GM23338 (cell line): ENCODE measurements around the gene PCIF1. TPM values are rescaled to one million over a fixed set of nuclear protein-coding genes. Genes with fewer than 3 reads are reported as not detected.

Experiments
- ATAC-seq: fragments of 200-7000 bp; cut with Tn5 transposase; 3 replicates; pipeline ENCODE4 v1.9.1; 2020
- DNase-seq: peaks from one replicate; pipeline ENCODE4 v3.0.0-alpha.2; 2015; ENCODE audit warnings: low spot score
- H2AFZ ChIP-seq: fragments of 200-600 bp; sonication (generic); 2 replicates; pipeline ENCODE4 v1.8.0; 2016; ENCODE audit warnings: antibody characterized with exemption, mild to moderate bottlenecking, moderate library complexity
- H3F3A ChIP-seq: fragments of 200-600 bp; sonication (generic); replicated peaks from 2 replicates; pipeline ENCODE4 v1.8.0; 2017; ENCODE audit warnings: antibody characterized with exemption, mixed run types, low read depth
- H3K27ac ChIP-seq: fragments of 200-600 bp; sonication (generic); 2 replicates; pipeline ENCODE4 v1.6.1; 2016; ENCODE audit warnings: low read depth
- H3K27me3 ChIP-seq: fragments of 200-600 bp; sonication (generic); 2 replicates; pipeline ENCODE4 v1.8.0; 2016; ENCODE audit warnings: mild to moderate bottlenecking, mixed run types, moderate library complexity; ENCODE audit not compliant: insufficient read depth
- H3K36me3 ChIP-seq: fragments of 200-600 bp; sonication (generic); 2 replicates; pipeline ENCODE4 v1.8.0; 2016; ENCODE audit warnings: mild to moderate bottlenecking; ENCODE audit not compliant: insufficient read depth
- H3K4me1 ChIP-seq: fragments of 200-600 bp; sonication (generic); 2 replicates; pipeline ENCODE4 v1.8.0; 2016; ENCODE audit warnings: mild to moderate bottlenecking, moderate library complexity; ENCODE audit not compliant: insufficient read depth
- H3K4me2 ChIP-seq: fragments of 200-600 bp; sonication (generic); 2 replicates; pipeline ENCODE4 v1.7.1; 2017; ENCODE audit warnings: mixed run types
- H3K4me3 ChIP-seq: fragments of 200-600 bp; sonication (generic); 2 replicates; pipeline ENCODE4 v1.6.1; 2016; ENCODE audit warnings: mixed run types
- H3K79me2 ChIP-seq: fragments of 200-600 bp; sonication (generic); replicated peaks from 2 replicates; pipeline ENCODE4 v1.8.0; 2017; ENCODE audit warnings: mild to moderate bottlenecking; ENCODE audit not compliant: insufficient read depth
- H3K9me2 ChIP-seq: fragments of 200-600 bp; sonication (generic); 2 replicates; pipeline ENCODE4 v1.8.0; 2017; ENCODE audit not compliant: insufficient read depth
- H4K20me1 ChIP-seq: fragments of 200-600 bp; sonication (generic); replicated peaks from 2 replicates; pipeline ENCODE4 v1.8.0; 2017; ENCODE audit warnings: mild to moderate bottlenecking; ENCODE audit not compliant: insufficient read depth
- H3K27ac Mint-ChIP-seq: 2 replicates; pipeline ENCODE4 v1.8.0; 2020; ENCODE audit warnings: inconsistent platforms, mild to moderate bottlenecking, moderate library complexity, mixed read lengths
- H3K27me3 Mint-ChIP-seq: 3 replicates; pipeline ENCODE4 v1.8.0; 2022; ENCODE audit warnings: low read depth, mild to moderate bottlenecking, moderate library complexity, mixed read lengths, inconsistent platforms; ENCODE audit not compliant: insufficient read depth, poor library complexity
- H3K36me3 Mint-ChIP-seq: 3 replicates; pipeline ENCODE4 v1.8.0; 2021; ENCODE audit warnings: low read depth, mild to moderate bottlenecking, inconsistent platforms, moderate library complexity, mixed read lengths
- H3K4me1 Mint-ChIP-seq: 3 replicates; pipeline ENCODE4 v1.8.0; 2020; ENCODE audit warnings: mild to moderate bottlenecking, inconsistent platforms, mixed read lengths
- H3K4me3 Mint-ChIP-seq: 3 replicates; pipeline ENCODE4 v1.8.0; 2021; ENCODE audit warnings: moderate library complexity, mild to moderate bottlenecking, inconsistent platforms, mixed read lengths
- H3K9me3 Mint-ChIP-seq: 3 replicates; pipeline ENCODE4 v1.8.0; 2020; ENCODE audit warnings: moderate library complexity, mild to moderate bottlenecking, inconsistent platforms, mixed read lengths
- CTCF ChIP-seq, 2 experiments: fragments of 200-600 bp in 1 of 2; sonication (generic) in 1 of 2; conservative IDR thresholded peaks; 2 replicates each; pipeline versions ENCODE4 v1.5.1 to v1.6.1; 2016 to 2017; ENCODE audit warnings: antibody characterized with exemption in 2 of 2, low read depth in 2 of 2, mild to moderate bottlenecking in 2 of 2, moderate library complexity in 1 of 2
- EZH2 ChIP-seq: fragments of 200-600 bp; sonication (generic); IDR thresholded peaks from one replicate; pipeline ENCODE4 v1.8.0; 2017; ENCODE audit warnings: antibody characterized with exemption, mild to moderate bottlenecking, low read depth; ENCODE audit not compliant: unreplicated experiment
- JUNB ChIP-seq: IDR thresholded peaks from one replicate; pipeline ENCODE4 v1.6.1; 2016; ENCODE audit warnings: antibody characterized with exemption; ENCODE audit not compliant: unreplicated experiment
- STAT1 ChIP-seq: IDR thresholded peaks from one replicate; pipeline ENCODE4 v1.6.1; 2016; ENCODE audit warnings: antibody characterized with exemption; ENCODE audit not compliant: unreplicated experiment
- ZNF114 ChIP-seq: fragments of 250-450 bp; sonication (Bioruptor Pico); IDR thresholded peaks from 2 replicates; pipeline ENCODE4 v1.5.0; 2020; ENCODE audit warnings: mild to moderate bottlenecking, moderate library complexity
- polyA plus RNA-seq: library from polyadenylated mRNA; unstranded; fragments of >200 nt; fragmentation: Nextera tagmentation; extraction: Ambion mirVana; gene quantifications from 2 replicates; pipeline ENCODE4 v1.2.1, GENCODE V29; 2016
- total RNA-seq: library from RNA; depleted of rRNA; stranded (reverse); fragments of >200 nt; shearing (Covaris generic); gene quantifications from 2 replicates; pipeline ENCODE4 v1.2.3, GENCODE V29; 2014
- TF ChIP-seq, protein P1 (sequence below): fragments of 250-450 bp; sonication (Bioruptor Pico); IDR thresholded peaks from 2 replicates; pipeline ENCODE4 v1.5.0; 2020; ENCODE audit warnings: mild to moderate bottlenecking, moderate library complexity

The PCIF1 gene
- total and polyA plus RNA-seq, 2 experiments from 2014 or later, result 26.1 to 28.3 TPM

DNA sequence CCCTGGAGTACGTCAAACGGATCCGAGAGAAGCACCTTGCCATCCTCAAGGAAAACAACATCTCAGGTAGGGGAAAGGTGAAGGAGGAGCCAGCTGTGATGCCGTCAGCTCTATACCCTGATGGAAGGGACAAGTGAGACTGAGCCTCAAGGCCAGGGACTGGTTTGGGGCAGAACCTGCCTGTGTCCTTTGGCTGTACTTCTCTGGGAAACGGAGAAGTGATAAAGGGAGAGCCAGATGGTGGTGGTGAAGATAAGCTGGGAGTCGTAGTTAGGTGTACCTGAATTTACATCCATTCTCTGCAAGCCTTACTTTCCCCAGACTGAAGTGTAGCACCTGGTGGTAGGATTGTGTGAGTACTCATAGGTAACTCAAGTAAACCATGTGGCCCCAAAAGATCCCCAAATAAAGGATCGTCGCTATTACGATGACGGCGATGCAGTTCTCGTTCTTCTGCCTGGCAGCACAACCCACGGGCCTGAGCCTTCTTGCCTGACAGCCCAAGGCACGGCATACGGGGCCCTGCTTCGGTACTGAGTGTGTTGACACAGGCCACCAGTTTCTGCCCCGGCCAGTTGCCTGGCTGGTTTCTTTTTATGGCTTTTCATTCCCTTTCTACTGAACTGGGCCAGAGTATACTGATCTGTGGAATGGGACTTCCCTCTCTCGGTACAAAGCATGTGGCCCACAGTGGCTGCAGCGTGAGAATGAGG, 10.6 kb downstream of the PCIF1 start:
- no peaks in the 10 kb centered on the region for H3K9me2 ChIP-seq
- H4K20me1 ChIP-seq, result no peaks in the 10 kb centered on the region; the same call in 1 of the 2 replicates
- Mint-ChIP-seq H3K27me3 (no peaks in the 10 kb centered on the region), H3K4me1 (no peaks in the 10 kb centered on the region), H3K36me3 (peaks cover 54% of the 10 kb centered on the region), H3K9me3 (no peaks in the 10 kb centered on the region), H3K27ac (no peak overlapping the region), H3K4me3 (no peak overlapping the region)
- no peak overlapping the region for H3K4me3 ChIP-seq
- ATAC-seq (no peak), DNase-seq (peak; percentile 27)
- TF ChIP-seq ZNF114 (CRISPR knock-in tag) (no peak), CTCF (conservative IDR thresholded peaks at IDR 0.05; ENCODE audit: low read depth in 2 of 2) (no peak), STAT1 (no peak)
- H3K36me3 ChIP-seq, result peaks cover 25% of the 10 kb centered on the region
- H3K4me1 ChIP-seq, result no peaks in the 10 kb centered on the region
- no peaks in the 10 kb centered on the region for H3K79me2 ChIP-seq
- H2AFZ ChIP-seq, result no peak overlapping the region
- no peak overlapping the region for H3K27ac ChIP-seq
- H3K4me2 ChIP-seq, result no peak overlapping the region
- no peaks in the 10 kb centered on the region for H3K27me3 ChIP-seq
- H3F3A ChIP-seq, result peaks cover 4% of the 10 kb centered on the region; the same call in 1 of the 2 replicates

- Histone ChIP-seq H3K27ac (no peak overlapping the region), H3K4me2 (no peak overlapping the region), H4K20me1 (no peaks in the 10 kb centered on the region; the same call in 1 of the 2 replicates), H3K9me2 (no peaks in the 10 kb centered on the region), H3K4me1 (no peaks in the 10 kb centered on the region), H3K27me3 (no peaks in the 10 kb centered on the region), H2AFZ (no peak overlapping the region), H3F3A (peaks cover 4% of the 10 kb centered on the region; the same call in 1 of the 2 replicates), H3K36me3 (peaks cover 20% of the 10 kb centered on the region), H3K4me3 (no peak overlapping the region), H3K79me2 (no peaks in the 10 kb centered on the region)
- ATAC-seq, result no peak
- H3K27me3 Mint-ChIP-seq, result peaks cover under 1% of the 10 kb centered on the region
- H3K36me3 Mint-ChIP-seq, result peaks cover 52% of the 10 kb centered on the region
- TF ChIP-seq EZH2 (no peak), ZNF114 (CRISPR knock-in tag) (no peak)
- no peak overlapping the region for H3K27ac Mint-ChIP-seq
- no peak overlapping the region for H3K4me3 Mint-ChIP-seq
- no peaks in the 10 kb centered on the region for H3K9me3 Mint-ChIP-seq
- no peak for DNase-seq
- H3K4me1 Mint-ChIP-seq, result no peaks in the 10 kb centered on the region
These were observed 11.2 kb downstream of the PCIF1 start for GRCh38 chr20:45945678-45946148.

DNA sequence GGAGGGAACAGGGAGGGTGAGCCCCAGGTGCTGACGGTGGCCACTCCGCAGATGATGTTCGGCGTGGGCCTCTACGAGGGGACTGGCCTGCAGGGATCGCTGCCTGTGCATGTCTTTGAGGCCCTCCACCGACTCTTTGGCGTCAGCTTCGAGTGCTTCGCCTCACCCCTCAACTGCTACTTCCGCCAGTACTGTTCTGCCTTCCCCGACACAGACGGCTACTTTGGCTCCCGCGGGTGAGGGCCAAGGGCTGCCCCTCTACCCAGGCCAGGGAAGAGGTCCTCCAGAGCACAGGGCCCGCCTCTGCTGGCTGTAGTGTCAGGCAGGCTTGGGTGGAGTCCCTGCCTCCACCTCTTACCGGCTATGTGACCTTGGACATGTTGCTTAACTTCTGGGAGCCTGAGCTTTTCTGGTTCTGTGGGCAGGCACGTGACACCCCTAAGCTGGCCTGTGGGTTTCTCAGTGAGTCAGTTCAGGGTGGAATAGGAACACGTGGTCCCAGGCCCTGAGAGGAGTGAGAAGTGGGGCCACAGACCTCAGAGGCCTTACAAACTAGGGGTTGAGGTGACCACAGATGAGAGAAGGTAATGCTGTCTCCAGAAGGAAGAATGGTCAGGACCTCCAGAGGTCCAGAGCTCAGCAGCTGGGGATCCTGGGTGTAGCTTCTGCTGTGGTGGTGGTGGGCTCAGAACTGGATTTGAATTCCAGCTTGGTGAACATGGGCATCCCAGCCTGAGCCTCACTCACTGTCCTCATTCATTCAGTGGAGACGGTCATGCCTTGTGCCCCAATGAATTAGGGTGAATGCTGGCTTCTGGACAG, 11.9 kb downstream of the PCIF1 start:
- Histone ChIP-seq H3K4me1 (no peaks in the 10 kb centered on the region; the same call in 1 of the 2 replicates), H3F3A (peaks cover 4% of the 10 kb centered on the region; the same call in 1 of the 2 replicates), H3K4me3 (no peak overlapping the region), H3K4me2 (no peak overlapping the region), H4K20me1 (no peaks in the 10 kb centered on the region; the same call in 1 of the 2 replicates), H3K36me3 (peaks cover 19% of the 10 kb centered on the region; the same call in 1 of the 2 replicates), H2AFZ (no peak overlapping the region), H3K27me3 (no peaks in the 10 kb centered on the region), H3K79me2 (no peaks in the 10 kb centered on the region), H3K9me2 (no peaks in the 10 kb centered on the region), H3K27ac (no peak overlapping the region)
- Mint-ChIP-seq H3K9me3 (no peaks in the 10 kb centered on the region), H3K27ac (no peak overlapping the region), H3K4me1 (no peaks in the 10 kb centered on the region), H3K27me3 (peaks cover 7% of the 10 kb centered on the region), H3K36me3 (peaks cover 52% of the 10 kb centered on the region), H3K4me3 (no peak overlapping the region)
- no peak for ATAC-seq
- no peak for DNase-seq
- TF ChIP-seq JUNB (no peak), ZNF114 (CRISPR knock-in tag) (no peak)
- TF ChIP-seq, protein P1, sequence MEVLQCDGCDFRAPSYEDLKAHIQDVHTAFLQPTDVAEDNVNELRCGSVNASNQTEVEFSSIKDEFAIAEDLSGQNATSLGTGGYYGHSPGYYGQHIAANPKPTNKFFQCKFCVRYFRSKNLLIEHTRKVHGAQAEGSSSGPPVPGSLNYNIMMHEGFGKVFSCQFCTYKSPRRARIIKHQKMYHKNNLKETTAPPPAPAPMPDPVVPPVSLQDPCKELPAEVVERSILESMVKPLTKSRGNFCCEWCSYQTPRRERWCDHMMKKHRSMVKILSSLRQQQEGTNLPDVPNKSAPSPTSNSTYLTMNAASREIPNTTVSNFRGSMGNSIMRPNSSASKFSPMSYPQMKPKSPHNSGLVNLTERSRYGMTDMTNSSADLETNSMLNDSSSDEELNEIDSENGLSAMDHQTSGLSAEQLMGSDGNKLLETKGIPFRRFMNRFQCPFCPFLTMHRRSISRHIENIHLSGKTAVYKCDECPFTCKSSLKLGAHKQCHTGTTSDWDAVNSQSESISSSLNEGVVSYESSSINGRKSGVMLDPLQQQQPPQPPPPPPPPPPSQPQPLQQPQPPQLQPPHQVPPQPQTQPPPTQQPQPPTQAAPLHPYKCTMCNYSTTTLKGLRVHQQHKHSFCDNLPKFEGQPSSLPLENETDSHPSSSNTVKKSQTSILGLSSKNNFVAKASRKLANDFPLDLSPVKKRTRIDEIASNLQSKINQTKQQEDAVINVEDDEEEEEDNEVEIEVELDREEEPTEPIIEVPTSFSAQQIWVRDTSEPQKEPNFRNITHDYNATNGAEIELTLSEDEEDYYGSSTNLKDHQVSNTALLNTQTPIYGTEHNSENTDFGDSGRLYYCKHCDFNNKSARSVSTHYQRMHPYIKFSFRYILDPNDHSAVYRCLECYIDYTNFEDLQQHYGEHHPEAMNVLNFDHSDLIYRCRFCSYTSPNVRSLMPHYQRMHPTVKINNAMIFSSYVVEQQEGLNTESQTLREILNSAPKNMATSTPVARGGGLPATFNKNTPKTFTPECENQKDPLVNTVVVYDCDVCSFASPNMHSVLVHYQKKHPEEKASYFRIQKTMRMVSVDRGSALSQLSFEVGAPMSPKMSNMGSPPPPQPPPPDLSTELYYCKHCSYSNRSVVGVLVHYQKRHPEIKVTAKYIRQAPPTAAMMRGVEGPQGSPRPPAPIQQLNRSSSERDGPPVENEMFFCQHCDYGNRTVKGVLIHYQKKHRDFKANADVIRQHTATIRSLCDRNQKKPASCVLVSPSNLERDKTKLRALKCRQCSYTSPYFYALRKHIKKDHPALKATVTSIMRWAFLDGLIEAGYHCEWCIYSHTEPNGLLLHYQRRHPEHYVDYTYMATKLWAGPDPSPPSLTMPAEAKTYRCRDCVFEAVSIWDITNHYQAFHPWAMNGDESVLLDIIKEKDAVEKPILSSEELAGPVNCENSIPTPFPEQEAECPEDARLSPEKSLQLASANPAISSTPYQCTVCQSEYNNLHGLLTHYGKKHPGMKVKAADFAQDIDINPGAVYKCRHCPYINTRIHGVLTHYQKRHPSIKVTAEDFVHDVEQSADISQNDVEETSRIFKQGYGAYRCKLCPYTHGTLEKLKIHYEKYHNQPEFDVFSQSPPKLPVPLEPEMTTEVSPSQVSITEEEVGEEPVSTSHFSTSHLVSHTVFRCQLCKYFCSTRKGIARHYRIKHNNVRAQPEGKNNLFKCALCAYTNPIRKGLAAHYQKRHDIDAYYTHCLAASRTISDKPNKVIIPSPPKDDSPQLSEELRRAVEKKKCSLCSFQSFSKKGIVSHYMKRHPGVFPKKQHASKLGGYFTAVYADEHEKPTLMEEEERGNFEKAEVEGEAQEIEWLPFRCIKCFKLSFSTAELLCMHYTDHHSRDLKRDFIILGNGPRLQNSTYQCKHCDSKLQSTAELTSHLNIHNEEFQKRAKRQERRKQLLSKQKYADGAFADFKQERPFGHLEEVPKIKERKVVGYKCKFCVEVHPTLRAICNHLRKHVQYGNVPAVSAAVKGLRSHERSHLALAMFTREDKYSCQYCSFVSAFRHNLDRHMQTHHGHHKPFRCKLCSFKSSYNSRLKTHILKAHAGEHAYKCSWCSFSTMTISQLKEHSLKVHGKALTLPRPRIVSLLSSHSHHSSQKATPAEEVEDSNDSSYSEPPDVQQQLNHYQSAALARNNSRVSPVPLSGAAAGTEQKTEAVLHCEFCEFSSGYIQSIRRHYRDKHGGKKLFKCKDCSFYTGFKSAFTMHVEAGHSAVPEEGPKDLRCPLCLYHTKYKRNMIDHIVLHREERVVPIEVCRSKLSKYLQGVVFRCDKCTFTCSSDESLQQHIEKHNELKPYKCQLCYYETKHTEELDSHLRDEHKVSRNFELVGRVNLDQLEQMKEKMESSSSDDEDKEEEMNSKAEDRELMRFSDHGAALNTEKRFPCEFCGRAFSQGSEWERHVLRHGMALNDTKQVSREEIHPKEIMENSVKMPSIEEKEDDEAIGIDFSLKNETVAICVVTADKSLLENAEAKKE (CRISPR knock-in tag), result no peak
